ENCODE results near the gene SLC25A26.

DNA sequence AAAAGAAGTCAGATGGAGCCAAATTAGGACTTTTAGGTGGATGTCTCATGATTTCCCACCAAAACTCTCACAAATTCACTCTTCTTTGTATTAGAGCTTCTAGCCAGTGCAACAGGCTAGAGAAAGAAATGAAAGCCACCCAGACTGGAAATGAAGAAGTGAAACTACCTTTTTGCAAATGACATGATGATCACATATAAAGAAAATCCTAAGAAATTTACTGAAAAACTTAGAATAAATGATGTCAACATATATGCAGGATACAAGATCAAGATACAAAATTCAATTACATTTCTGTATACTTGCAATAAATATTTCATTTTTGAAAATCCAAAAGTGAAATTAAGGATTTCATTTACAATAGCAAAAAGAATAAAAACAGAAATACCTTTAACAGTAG, 169.2 kb downstream of the SLC25A26 start:
- TF ChIP-seq EP300 (IDR thresholded peaks at IDR 0.05): no peak
- TF ChIP-seq POLR2A (IDR thresholded peaks at IDR 0.05): no peak

All from tibial nerve (tissue), 3 donors.